ENCODE data around the gene ATF6.

ATF6 gene

GRCh38 chr1:161735837-161736236 lies 30.3 kb upstream of the ATF6 start:
- no peaks in the 10 kb centered on the region for H3K27me3 ChIP-seq (ENCODE audit: insufficient read depth, low read depth)
- H3K9ac ChIP-seq, result no peak overlapping the region
- no peak overlapping the region for H3K27ac ChIP-seq
- no peaks in the 10 kb centered on the region for H3K36me3 ChIP-seq (ENCODE audit: insufficient read depth)
- H3K79me2 ChIP-seq (ENCODE audit: insufficient read depth, low read depth), result no peaks in the 10 kb centered on the region
- TF ChIP-seq CTCF (conservative IDR thresholded peaks at IDR 0.05; ENCODE audit: low read depth, low read length), result no peak
- H4K20me1 ChIP-seq (ENCODE audit: insufficient read depth), result no peaks in the 10 kb centered on the region
- H3K4me1 ChIP-seq (ENCODE audit: low read depth, poor library complexity, severe bottlenecking), result peaks cover 9% of the 10 kb centered on the region
- H2AFZ ChIP-seq (ENCODE audit: low read depth), result no peak overlapping the region
- H3K4me3 ChIP-seq (IDR thresholded peaks at IDR 0.05; ENCODE audit: insufficient read depth, low read depth, low read length), result no peak overlapping the region
- no peak overlapping the region for H3K4me2 ChIP-seq

GRCh38 chr1:161736335-161736969 lies 29.7 kb upstream of the ATF6 start:
- Histone ChIP-seq H3K79me2 (ENCODE audit: insufficient read depth, low read depth) (no peaks in the 10 kb centered on the region), H4K20me1 (ENCODE audit: insufficient read depth) (no peaks in the 10 kb centered on the region), H3K27me3 (ENCODE audit: insufficient read depth, low read depth) (no peaks in the 10 kb centered on the region), H2AFZ (ENCODE audit: low read depth) (no peak overlapping the region), H3K9ac (no peak overlapping the region), H3K4me1 (ENCODE audit: low read depth, poor library complexity, severe bottlenecking) (peaks cover 15% of the 10 kb centered on the region), H3K4me3 (IDR thresholded peaks at IDR 0.05; ENCODE audit: insufficient read depth, low read depth, low read length) (no peak overlapping the region), H3K36me3 (ENCODE audit: insufficient read depth) (no peaks in the 10 kb centered on the region), H3K4me2 (no peak overlapping the region), H3K27ac (no peak overlapping the region)
- no peak for TF ChIP-seq CTCF (conservative IDR thresholded peaks at IDR 0.05; ENCODE audit: low read depth, low read length)

GRCh38 chr1:161737625-161738024 lies 28.5 kb upstream of the ATF6 start:
- no peak overlapping the region for H3K4me2 ChIP-seq
- H3K36me3 ChIP-seq (ENCODE audit: insufficient read depth), result no peaks in the 10 kb centered on the region
- H3K79me2 ChIP-seq (ENCODE audit: insufficient read depth, low read depth), result no peaks in the 10 kb centered on the region
- no peak overlapping the region for H3K9ac ChIP-seq
- no peak for TF ChIP-seq CTCF (conservative IDR thresholded peaks at IDR 0.05; ENCODE audit: low read depth, low read length)
- H2AFZ ChIP-seq (ENCODE audit: low read depth), result no peak overlapping the region
- H3K27me3 ChIP-seq (ENCODE audit: insufficient read depth, low read depth), result no peaks in the 10 kb centered on the region
- no peak overlapping the region for H3K4me3 ChIP-seq (IDR thresholded peaks at IDR 0.05; ENCODE audit: insufficient read depth, low read depth, low read length)
- peaks cover 20% of the 10 kb centered on the region for H3K4me1 ChIP-seq (ENCODE audit: low read depth, poor library complexity, severe bottlenecking)
- H4K20me1 ChIP-seq (ENCODE audit: insufficient read depth), result no peaks in the 10 kb centered on the region
- H3K27ac ChIP-seq, result no peak overlapping the region

GRCh38 chr1:161738627-161739287 lies 27.4 kb upstream of the ATF6 start:
- H3K4me3 ChIP-seq (IDR thresholded peaks at IDR 0.05; ENCODE audit: insufficient read depth, low read depth, low read length), result no peak overlapping the region
- no peaks in the 10 kb centered on the region for H4K20me1 ChIP-seq (ENCODE audit: insufficient read depth)
- no peaks in the 10 kb centered on the region for H3K79me2 ChIP-seq (ENCODE audit: insufficient read depth, low read depth)
- peaks cover 21% of the 10 kb centered on the region for H3K4me1 ChIP-seq (ENCODE audit: low read depth, poor library complexity, severe bottlenecking)
- no peaks in the 10 kb centered on the region for H3K36me3 ChIP-seq (ENCODE audit: insufficient read depth)
- no peak overlapping the region for H3K27ac ChIP-seq
- peak; percentile 72 for TF ChIP-seq CTCF (conservative IDR thresholded peaks at IDR 0.05; ENCODE audit: low read depth, low read length)
- H3K4me2 ChIP-seq, result no peak overlapping the region
- no peak overlapping the region; the same call in 1 of the 2 replicates for H2AFZ ChIP-seq (ENCODE audit: low read depth)
- H3K27me3 ChIP-seq (ENCODE audit: insufficient read depth, low read depth), result no peaks in the 10 kb centered on the region
- H3K9ac ChIP-seq, result no peak overlapping the region

Data from KMS-11 (cell line).